GM23248 (cell line): ENCODE data around the gene ERMAP.

Experiments
- EZH2 ChIP-seq: fragments of 200-600 bp; sonication (generic); IDR thresholded peaks from 2 replicates; pipeline ENCODE4 v1.6.1; 2018; ENCODE audit warnings: antibody characterized with exemption, mild to moderate bottlenecking; ENCODE audit not compliant: insufficient read depth, poor library complexity, severe bottlenecking
- EZH2phosphoT487 ChIP-seq: fragments of 200-600 bp; sonication (generic); IDR thresholded peaks from 2 replicates; pipeline ENCODE4 v1.6.1; 2018; ENCODE audit warnings: antibody characterized with exemption, moderate library complexity, mild to moderate bottlenecking, low read depth; ENCODE audit not compliant: insufficient read depth

DNA sequence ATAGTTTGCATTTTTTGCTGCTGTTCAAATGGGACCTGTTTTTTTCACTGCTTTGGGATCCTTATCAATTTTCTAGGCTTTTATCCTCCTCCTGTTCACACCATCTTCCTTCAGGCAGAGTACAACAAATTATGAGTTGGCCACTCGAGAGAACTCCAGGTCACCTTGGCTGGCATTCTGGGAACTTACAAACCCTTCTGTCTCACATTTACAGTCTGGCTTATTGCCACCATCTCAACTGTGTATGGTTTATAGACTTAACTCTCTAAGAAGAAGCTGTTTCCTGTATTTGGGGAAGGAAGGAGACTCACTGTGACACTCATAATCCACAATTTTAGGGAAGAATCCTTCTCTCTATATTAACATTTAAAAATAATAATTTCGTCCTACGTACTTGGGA lies 24.1 kb downstream of the ERMAP start:
- TF ChIP-seq EZH2phosphoT487 (no peak), EZH2 (no peak)
